IMR-90 (cell line): ENCODE measurements around the gene FLT3. TPM values are rescaled to one million over a fixed set of nuclear protein-coding genes. Genes with fewer than 3 reads are reported as not detected.

Experiments
- ATAC-seq: fragments of 200-7000 bp; cut with Tn5 transposase; 2 replicates; pipeline ENCODE4 v1.9.1; 2020; ENCODE audit warnings: low read depth, mild to moderate bottlenecking, moderate library complexity
- BruUV-seq: library from RNA; stranded (reverse); fragments of 400-500 nt; replicated peaks from 2 replicates; lab custom pipeline; 2021; lab: Mats Ljungman, UMichigan
- CTCF ChIA-PET: fragments of 300-600 bp; formaldehyde crosslinking; extraction: SDS; loops from one replicate; lab custom pipeline; 2021; ENCODE audit warnings: antibody characterized with exemption; lab: Yijun Ruan, JAX
- POLR2A ChIA-PET: fragments of 300-600 bp; sonication (Branson Sonifier 250); formaldehyde crosslinking; loops from one replicate; lab custom pipeline; 2022; ENCODE audit warnings: antibody characterized with exemption; ENCODE audit not compliant: unreplicated experiment; lab: Charles Lee
- DNase-seq: peaks from one replicate; pipeline ENCODE4 v3.0.0; 2013
- H2AFZ ChIP-seq: replicated peaks from 2 replicates; pipeline ENCODE3; 2013; ENCODE audit warnings: low read length, mild to moderate bottlenecking; ENCODE audit not compliant: poor library complexity
- H2AK5ac ChIP-seq: 2 replicates; pipeline ENCODE4 v1.6.1; 2013; ENCODE audit warnings: low read depth, low read length, inconsistent platforms
- H2AK9ac ChIP-seq: replicated peaks from 2 replicates; pipeline ENCODE3; 2013; ENCODE audit warnings: mild to moderate bottlenecking, low read depth, low read length, moderate library complexity; ENCODE audit not compliant: poor library complexity
- H2BK120ac ChIP-seq: 2 replicates; pipeline ENCODE4 v1.6.1; 2013; ENCODE audit warnings: low read depth, low read length, inconsistent platforms
- H2BK15ac ChIP-seq: 3 replicates; pipeline ENCODE4 v1.6.1; 2013; ENCODE audit warnings: low read depth, low read length, inconsistent platforms
- H2BK20ac ChIP-seq: 2 replicates; pipeline ENCODE4 v1.6.1; 2013; ENCODE audit warnings: low read depth, mild to moderate bottlenecking, inconsistent platforms, low read length, moderate library complexity
- H2BK5ac ChIP-seq: 2 replicates; pipeline ENCODE4 v1.6.1; 2013; ENCODE audit warnings: mild to moderate bottlenecking, low read depth, low read length, inconsistent platforms; ENCODE audit not compliant: poor library complexity, severe bottlenecking
- H3K14ac ChIP-seq: replicated peaks from 2 replicates; pipeline ENCODE4 v1.6.1; 2013; ENCODE audit warnings: low read depth, low read length, inconsistent platforms
- H3K18ac ChIP-seq: 2 replicates; pipeline ENCODE4 v1.6.1; 2013; ENCODE audit warnings: low read depth, low read length, control low read depth
- H3K23ac ChIP-seq: 2 replicates; pipeline ENCODE4 v1.6.1; 2013; ENCODE audit warnings: low read depth, low read length, inconsistent platforms
- H3K27ac ChIP-seq: 2 replicates; pipeline ENCODE4 v1.5.1; 2013; ENCODE audit warnings: mild to moderate bottlenecking, control low read depth, low read length; ENCODE audit not compliant: insufficient read depth
- H3K27me3 ChIP-seq: 2 replicates; pipeline ENCODE4 v1.6.1; 2013; ENCODE audit warnings: low read length; ENCODE audit not compliant: control insufficient read depth, insufficient read depth
- H3K36me3 ChIP-seq: 2 replicates; pipeline ENCODE4 v1.6.1; 2013; ENCODE audit warnings: low read length, mixed read lengths; ENCODE audit not compliant: control insufficient read depth, insufficient read depth
- H3K4ac ChIP-seq: 2 replicates; pipeline ENCODE4 v1.6.1; 2013; ENCODE audit warnings: low read depth, low read length, inconsistent platforms
- H3K4me1 ChIP-seq: 2 replicates; pipeline ENCODE4 v1.6.1; 2013; ENCODE audit warnings: low read length, mixed read lengths; ENCODE audit not compliant: control insufficient read depth, insufficient read depth
- H3K4me2 ChIP-seq: 2 replicates; pipeline ENCODE4 v1.6.1; 2013; ENCODE audit warnings: low read depth, mild to moderate bottlenecking, control low read depth, low read length, moderate library complexity
- H3K4me3 ChIP-seq: 2 replicates; pipeline ENCODE4 v1.5.1; 2013; ENCODE audit warnings: low read depth, mild to moderate bottlenecking, control low read depth, low read length, moderate library complexity; ENCODE audit not compliant: insufficient read depth
- H3K56ac ChIP-seq: 2 replicates; pipeline ENCODE4 v1.6.1; 2013; ENCODE audit warnings: low read length, inconsistent platforms; ENCODE audit not compliant: insufficient read depth; ENCODE audit errors: extremely low read depth
- H3K79me1 ChIP-seq, 2 experiments: 2 replicates each; pipeline ENCODE4 v1.6.1; 2013; ENCODE audit warnings: low read length in 2 of 2, inconsistent platforms in 1 of 2, low read depth in 1 of 2
- H3K9ac ChIP-seq: 2 replicates; pipeline ENCODE4 v1.6.1; 2013; ENCODE audit warnings: low read depth, low read length, control low read depth
- H3K9me1 ChIP-seq: 2 replicates; pipeline ENCODE4 v1.6.1; 2013; ENCODE audit warnings: low read length, inconsistent platforms; ENCODE audit not compliant: insufficient read depth
- H3K9me3 ChIP-seq: 2 replicates; pipeline ENCODE4 v1.6.1; 2013; ENCODE audit warnings: low read length; ENCODE audit not compliant: control insufficient read depth, insufficient read depth
- H4K20me1 ChIP-seq: 2 replicates; pipeline ENCODE4 v1.6.1; 2013; ENCODE audit warnings: low read length, inconsistent platforms; ENCODE audit not compliant: insufficient read depth
- H4K5ac ChIP-seq: 2 replicates; pipeline ENCODE4 v1.6.1; 2013; ENCODE audit warnings: mild to moderate bottlenecking, low read depth, low read length, control low read depth
- H4K8ac ChIP-seq, 2 experiments: 2 replicates each; pipeline ENCODE4 v1.6.1; 2013; ENCODE audit warnings: low read depth in 2 of 2, low read length in 2 of 2, control low read depth in 1 of 2, inconsistent platforms in 1 of 2
- H4K91ac ChIP-seq: 2 replicates; pipeline ENCODE4 v1.6.1; 2013; ENCODE audit warnings: low read depth, low read length, inconsistent platforms; ENCODE audit not compliant: insufficient read depth
- BHLHE40 ChIP-seq: fragments of 150-350 bp; IDR thresholded peaks from 2 replicates; pipeline ENCODE4 v1.6.1; 2016; ENCODE audit warnings: mild to moderate bottlenecking, low read depth, low read length
- RCOR1 ChIP-seq: IDR thresholded peaks from 2 replicates; pipeline ENCODE4 v1.6.1; 2012; ENCODE audit warnings: mild to moderate bottlenecking, low read length, improper control_type of control experiment; ENCODE audit not compliant: insufficient replicate concordance
- USF2 ChIP-seq: fragments of 150-350 bp; IDR thresholded peaks from 2 replicates; pipeline ENCODE4 v1.6.1; 2017; ENCODE audit warnings: mild to moderate bottlenecking, antibody characterized with exemption, low read length, low read depth
- WGBS, 2 experiments: methylation state at CpG; one replicate each; pipeline versions ENCODE4 v1.1.5 to v1.1.7; 2013; ENCODE audit warnings: missing lambda C conversion rate in 2 of 2; ENCODE audit not compliant: insufficient read length in 1 of 2; ENCODE audit errors: extremely low coverage in 2 of 2; 5-methylcytosine and 5-hydroxymethylcytosine counted together
- dilution Hi-C: fragments of 300-500 bp; cut with HindIII; formaldehyde crosslinking; loops from one replicate; pipeline ENCODE4 v1.14.3; 2018; ENCODE audit warnings: low sequenced_read_pairs; ENCODE audit not compliant: unreplicated experiment
- in situ Hi-C: fragments of 300-500 bp; cut with MboI; formaldehyde crosslinking; loops from 3 replicates; pipeline ENCODE4 v1.14.3; 2019; ENCODE audit warnings: low sequenced_read_pairs, inconsistent platforms, mixed read lengths
- intact Hi-C: fragments of 100-400 bp; cut with micrococcal nuclease; formaldehyde crosslinking; loops from 2 replicates; pipeline ENCODE4 v1.10.0; 2022
- polyA plus RNA-seq, 3 experiments: library from polyadenylated mRNA; depleted of rRNA; stranded (reverse); fragments of >200 nt; gene quantifications; 2 replicates each; pipeline ENCODE4 v1.2.3, GENCODE V29; 2012; ENCODE audit warnings: low replicate concordance in 1 of 3
- total RNA-seq: library from RNA; depleted of rRNA; stranded (reverse); fragments of >200 nt; gene quantifications from 2 replicates; pipeline ENCODE4 v1.2.3, GENCODE V29; 2012

Gene FLT3
- total and polyA plus RNA-seq, 2 of the 4 experiments (the other 2 are of a cell fraction): not detected

- no CpG with 5 or more reads among the region's 7 CpGs for WGBS, 2 experiments
- Histone ChIP-seq H4K8ac (no peak overlapping the region), H4K91ac (no peak overlapping the region), H2AFZ (no peak overlapping the region), H3K18ac (0 out of 2 replicates have a peak overlapping the region, but pooled peaks have one; percentile 9), H3K23ac (no peak overlapping the region), H3K9me1 (0 out of 2 replicates have a peak, but pooled peaks cover under 1% of the 10 kb centered on the region), H2BK20ac (peak overlapping the region; percentile 74; the same call in 1 of the 2 replicates), H3K4me1 (peaks cover 7% of the 10 kb centered on the region), H3K56ac (no peak overlapping the region), H3K4me2 (peak overlapping the region; percentile 48), H2BK5ac (no peak overlapping the region), H2AK5ac (no peak overlapping the region), H4K20me1 (no peaks in the 10 kb centered on the region), H3K36me3 (no peaks in the 10 kb centered on the region), H3K4ac (peak overlapping the region; percentile 56; the same call in 1 of the 2 replicates), H3K14ac (no peak overlapping the region), H2BK120ac (peak overlapping the region; percentile 30; the same call in 1 of the 2 replicates), H3K27me3 (no peaks in the 10 kb centered on the region), H3K4me3 (no peak overlapping the region), H3K9me3 (no peaks in the 10 kb centered on the region), H4K5ac (peak overlapping the region; percentile 38; the same call in 1 of the 2 replicates), H3K27ac (no peak overlapping the region), H3K9ac (no peak overlapping the region), H2BK15ac (0 out of 3 replicates have a peak overlapping the region, but pooled peaks have one; percentile 2), H3K79me1 (no peaks in the 10 kb centered on the region), H2AK9ac (no peak overlapping the region)
- no peak for TF ChIP-seq RCOR1
- no peak for TF ChIP-seq USF2
- TF ChIP-seq BHLHE40: no peak
- ChIA-PET POLR2A (no interaction called here), CTCF (interaction anchor here (0.5 kb wide), 2 partner anchors 12 to 1067 kb away, joined by 3 to 7 read pairs; no protein-coding TSS in a partner anchor)
- DNase-seq: no peak
- BruUV-seq: no TSS peak
- in situ Hi-C loops (no loop called here), dilution Hi-C loops (no loop called here), intact Hi-C loops (loop anchor here (10.0 kb wide), 1 partner anchor 605 kb away; the partner anchor contains the start of gene POMP)
- ATAC-seq: no peak
These were observed 50.2 kb downstream of the FLT3 start for GRCh38 chr13:28049880-28050875.
